HEK293T (cell line): Measurements from ENCODE around the gene SVOP.

ENCODE experiments used
- CTBP1 ChIP-seq: fragments of 450-650 bp; IDR thresholded peaks from 2 replicates; pipeline ENCODE4 v1.6.1; 2016; ENCODE audit warnings: borderline replicate concordance
- ELF4 ChIP-seq: fragments of 450-650 bp; IDR thresholded peaks from 2 replicates; pipeline ENCODE4 v1.6.1; 2017; ENCODE audit warnings: antibody characterized with exemption
- FOXA1 ChIP-seq: fragments of 450-650 bp; IDR thresholded peaks from 2 replicates; pipeline ENCODE4 v1.6.1; 2016; ENCODE audit warnings: mild to moderate bottlenecking
- FOXK2 ChIP-seq: fragments of 450-650 bp; IDR thresholded peaks from 2 replicates; pipeline ENCODE4 v1.6.1; 2016; ENCODE audit warnings: mild to moderate bottlenecking
- FOXM1 ChIP-seq: fragments of 450-650 bp; IDR thresholded peaks from 2 replicates; pipeline ENCODE4 v1.6.1; 2017; ENCODE audit warnings: mild to moderate bottlenecking, borderline replicate concordance
- HDGF ChIP-seq: fragments of 450-650 bp; IDR thresholded peaks from 2 replicates; pipeline ENCODE4 v1.6.1; 2017; ENCODE audit warnings: antibody characterized with exemption, borderline replicate concordance
- L3MBTL2 ChIP-seq: fragments of 450-650 bp; conservative IDR thresholded peaks from 2 replicates; pipeline ENCODE4 v1.6.1; 2016; ENCODE audit warnings: mild to moderate bottlenecking
- LEF1 ChIP-seq: fragments of 450-650 bp; IDR thresholded peaks from 2 replicates; pipeline ENCODE4 v1.6.1; 2017; ENCODE audit warnings: mild to moderate bottlenecking, borderline replicate concordance
- SP1 ChIP-seq: fragments of 450-650 bp; IDR thresholded peaks from 2 replicates; pipeline ENCODE4 v1.6.1; 2017
- SUZ12 ChIP-seq: fragments of 450-650 bp; IDR thresholded peaks from 2 replicates; pipeline ENCODE4 v1.6.1; 2016; ENCODE audit warnings: mild to moderate bottlenecking
- TARDBP ChIP-seq: fragments of 450-650 bp; IDR thresholded peaks from 2 replicates; pipeline ENCODE4 v1.6.1; 2016

DNA sequence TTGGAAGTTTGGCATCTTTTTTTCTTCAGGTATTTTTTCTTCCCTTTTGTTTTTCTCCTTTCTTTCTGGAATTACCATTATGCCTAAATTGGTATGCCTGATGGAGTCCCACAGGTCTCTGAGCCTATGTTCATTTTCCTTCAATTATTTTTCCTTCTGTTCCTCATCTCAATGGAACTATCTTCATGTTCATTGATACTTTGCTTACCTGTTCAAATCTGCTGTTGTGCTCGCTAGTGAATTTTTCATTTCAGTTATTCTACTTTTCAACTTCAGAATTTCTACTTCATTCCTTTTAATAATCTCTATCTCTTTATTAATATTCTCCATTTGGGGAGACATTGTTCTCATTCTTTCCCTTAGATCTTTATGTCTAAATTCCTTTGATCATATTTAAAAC lies 16.1 kb upstream of the SVOP start:
- no peak for TF ChIP-seq SP1
- no peak for TF ChIP-seq SUZ12
- no peak for TF ChIP-seq FOXK2
- TF ChIP-seq TARDBP: no peak
- no peak for TF ChIP-seq LEF1
- TF ChIP-seq L3MBTL2: no peak
- TF ChIP-seq CTBP1: no peak
- TF ChIP-seq HDGF: no peak
- no peak for TF ChIP-seq ELF4
- TF ChIP-seq FOXA1: no peak
- no peak for TF ChIP-seq FOXM1
